Amniotic stem cell (primary cell): ENCODE data around the gene RRAD.
"Not testable (repeated sequence)": the region's sequence is repeated elsewhere in the genome, so short reads cannot be mapped to it uniquely, and the experiment has no call there.

Source experiments
- DNase-seq: peaks from one replicate; lab custom pipeline; 2025; lab: John Stamatoyannopoulos, UW

The RRAD gene

GRCh38 chr16:66950971-66951790, 25.8 kb upstream of the RRAD start:
- no peak for DNase-seq

GRCh38 chr16:66950437-66950836, 25.1 kb upstream of the RRAD start:
- no peak for DNase-seq

- DNase-seq: no peak
These were observed 24.1 kb upstream of the RRAD start for GRCh38 chr16:66949472-66949871.

GRCh38 chr16:66948837-66949225, 23.5 kb upstream of the RRAD start:
- no peak for DNase-seq

GRCh38 chr16:66948134-66948836, 22.9 kb upstream of the RRAD start:
- DNase-seq: no peak

GRCh38 chr16:66947302-66948065, 22.1 kb upstream of the RRAD start:
- DNase-seq: peak; percentile 60

GRCh38 chr16:66946974-66947301, 21.6 kb upstream of the RRAD start:
- no peak for DNase-seq

- DNase-seq: no peak
These were observed 21.2 kb upstream of the RRAD start for GRCh38 chr16:66946541-66946940.

GRCh38 chr16:66945939-66946338, 20.6 kb upstream of the RRAD start:
- no peak for DNase-seq

- DNase-seq: not testable (repeated sequence)
These were observed 19.6 kb upstream of the RRAD start for GRCh38 chr16:66944971-66945370.

GRCh38 chr16:66944054-66944441, 18.7 kb upstream of the RRAD start:
- DNase-seq: no peak

GRCh38 chr16:66943426-66944053, 18.2 kb upstream of the RRAD start:
- no peak for DNase-seq

GRCh38 chr16:66942981-66943380, 17.6 kb upstream of the RRAD start:
- DNase-seq: no peak

GRCh38 chr16:66940236-66940635, 14.9 kb upstream of the RRAD start:
- no peak for DNase-seq

- DNase-seq: no peak
These were observed 14.0 kb upstream of the RRAD start for GRCh38 chr16:66939366-66939765.

- no peak for DNase-seq
These were observed 12.5 kb upstream of the RRAD start for GRCh38 chr16:66937725-66938337.

GRCh38 chr16:66936889-66937554, 11.7 kb upstream of the RRAD start:
- DNase-seq: no peak

- DNase-seq: no peak
These were observed 11.1 kb upstream of the RRAD start for GRCh38 chr16:66936462-66936861.

GRCh38 chr16:66935314-66936011, 10.1 kb upstream of the RRAD start, which contains the start of gene CES2:
Gene CES2 (plus strand): TSS chr16:66935516. CDS start chr16:66935636, 120 bp downstream.
- peak; percentile 29 for DNase-seq

- DNase-seq: not testable (repeated sequence)
These were observed 9.5 kb upstream of the RRAD start for GRCh38 chr16:66934839-66935313.
